AG04449 (cell line): ENCODE results near the gene OTOF.

ENCODE experiments used
- CTCF ChIA-PET: fragments of 350-600 bp; formaldehyde crosslinking; extraction: SDS; loops from one replicate; lab custom pipeline; 2021; ENCODE audit warnings: antibody characterized with exemption; lab: Yijun Ruan, JAX
- POLR2A ChIA-PET: fragments of 400-600, 350-600 bp; formaldehyde crosslinking; extraction: SDS; loops from one replicate; lab custom pipeline; 2020; ENCODE audit warnings: antibody characterized with exemption, inconsistent platforms; lab: Yijun Ruan, JAX
- DNase-seq: peaks from one replicate; pipeline ENCODE4 v3.0.0-alpha.2; 2010; ENCODE audit warnings: low read depth, low spot score
- H3K4me3 ChIP-seq: 2 replicates; pipeline ENCODE4 v1.5.1; 2011; ENCODE audit warnings: low read depth, mild to moderate bottlenecking, control low read depth, low read length
- CTCF ChIP-seq: IDR thresholded peaks from one replicate; pipeline ENCODE4 v1.5.1; 2011; ENCODE audit warnings: mild to moderate bottlenecking, moderate library complexity, low read length, control low read depth, inconsistent platforms; ENCODE audit not compliant: insufficient read depth; ENCODE audit errors: missing control alignments

The OTOF gene

GRCh38 chr2:26414311-26414710, 63.6 kb downstream of the OTOF start:
- DNase-seq, result no peak
- no peak overlapping the region for H3K4me3 ChIP-seq
- ChIA-PET CTCF (interaction anchor here (0.9 to 1.1 kb wide), 2 partner anchors 48 to 164 kb away, joined by 3 to 4 read pairs; no protein-coding TSS in a partner anchor), POLR2A (no interaction called here)
- TF ChIP-seq CTCF, result no peak

GRCh38 chr2:26412091-26412673, 65.7 kb downstream of the OTOF start:
- no peak for DNase-seq
- CTCF ChIA-PET, result no interaction called here
- H3K4me3 ChIP-seq, result no peak overlapping the region
- no peak for TF ChIP-seq CTCF
- POLR2A ChIA-PET, result no interaction called here

GRCh38 chr2:26411419-26411818, 66.5 kb downstream of the OTOF start:
- no peak for DNase-seq
- CTCF ChIA-PET, result no interaction called here
- POLR2A ChIA-PET, result no interaction called here
- no peak overlapping the region for H3K4me3 ChIP-seq
- no peak for TF ChIP-seq CTCF

GRCh38 chr2:26410764-26411243, 67.1 kb downstream of the OTOF start:
- ChIA-PET CTCF (no interaction called here), POLR2A (no interaction called here)
- no peak for DNase-seq
- no peak for TF ChIP-seq CTCF
- no peak overlapping the region for H3K4me3 ChIP-seq

- no peak for DNase-seq
- TF ChIP-seq CTCF, result no peak
- POLR2A ChIA-PET, result no interaction called here
- CTCF ChIA-PET, result interaction anchor here (1.9 kb wide), 1 partner anchor 168 kb away, joined by 7 read pairs; no protein-coding TSS in a partner anchor
- no peak overlapping the region for H3K4me3 ChIP-seq
Observed at GRCh38 chr2:26409785-26410184, 68.1 kb downstream of the OTOF start.

- no peak for TF ChIP-seq CTCF
- POLR2A ChIA-PET, result no interaction called here
- DNase-seq, result no peak
- CTCF ChIA-PET, result no interaction called here
- H3K4me3 ChIP-seq, result no peak overlapping the region
Observed at GRCh38 chr2:26407526-26407925, 70.4 kb downstream of the OTOF start.
